Common myeloid progenitor, CD34-positive (primary cell): Measurements from ENCODE around the gene MYO16.

Experiments
- CTCF ChIA-PET: fragments of 350-600 bp; sonication (Branson Sonifier 250); formaldehyde crosslinking; loops from one replicate; lab custom pipeline; 2021; ENCODE audit warnings: antibody characterized with exemption; lab: Charles Lee
- POLR2A ChIA-PET: fragments of 350-600 bp; sonication (Branson Sonifier 250); formaldehyde crosslinking; loops from one replicate; lab custom pipeline; 2021; ENCODE audit warnings: antibody characterized with exemption; lab: Charles Lee
- DNase-seq, 3 donors: peaks; one replicate each; pipeline versions ENCODE4 v3.0.0 to v3.0.0-alpha.2; 2013
- H3K27ac ChIP-seq, 2 experiments: 1 replicate in 1 of 2; 2 replicates in 1 of 2; pipeline ENCODE4 v1.7.0; 2013; ENCODE audit warnings: inconsistent platforms in 2 of 2, low read length in 2 of 2, mild to moderate bottlenecking in 2 of 2, low read depth in 1 of 2, moderate library complexity in 1 of 2; ENCODE audit not compliant: severe bottlenecking in 2 of 2, insufficient read depth in 1 of 2, poor library complexity in 1 of 2
- H3K27me3 ChIP-seq, 5 experiments: replicated peaks in 2 of 5; 1 replicate in 3 of 5; 2 replicates in 2 of 5; pipeline versions ENCODE4 v1.6.1 to v1.7.0; 2013; ENCODE audit warnings: low read length in 4 of 5, mild to moderate bottlenecking in 2 of 5, moderate library complexity in 2 of 5, inconsistent platforms in 1 of 5; ENCODE audit not compliant: insufficient read depth in 5 of 5, control insufficient read depth in 4 of 5
- H3K36me3 ChIP-seq, 4 experiments: 1 replicate in 2 of 4; 2 replicates in 2 of 4; pipeline versions ENCODE4 v1.6.1 to v1.7.0; 2013; ENCODE audit warnings: low read length in 3 of 4, control low read depth in 1 of 4, mild to moderate bottlenecking in 1 of 4; ENCODE audit not compliant: control insufficient read depth in 4 of 4, insufficient read depth in 4 of 4
- H3K4me1 ChIP-seq, 4 experiments: 1 replicate in 3 of 4; 2 replicates in 1 of 4; pipeline versions ENCODE4 v1.6.1 to v1.7.1; 2013; ENCODE audit warnings: low read length in 3 of 4, mild to moderate bottlenecking in 3 of 4, control low read depth in 1 of 4, inconsistent platforms in 1 of 4, moderate library complexity in 1 of 4; ENCODE audit not compliant: control insufficient read depth in 4 of 4, insufficient read depth in 4 of 4; ENCODE audit errors: control extremely low read depth in 1 of 4
- H3K4me3 ChIP-seq, 7 experiments: 1 replicate in 4 of 7; 2 replicates in 3 of 7; pipeline versions ENCODE4 v1.5.1 to v1.7.0; 2013; ENCODE audit warnings: mild to moderate bottlenecking in 7 of 7, low read length in 6 of 7, moderate library complexity in 6 of 7, inconsistent platforms in 2 of 7, low read depth in 2 of 7, control low read depth in 1 of 7; ENCODE audit not compliant: insufficient read depth in 4 of 7, control insufficient read depth in 1 of 7; ENCODE audit errors: extremely low read depth in 1 of 7
- H3K9me3 ChIP-seq, 5 experiments: 1 replicate in 4 of 5; 2 replicates in 1 of 5; pipeline versions ENCODE4 v1.6.1 to v1.7.1; 2013; ENCODE audit warnings: low read length in 4 of 5, mild to moderate bottlenecking in 2 of 5, inconsistent platforms in 1 of 5, low read depth in 1 of 5, moderate library complexity in 1 of 5; ENCODE audit not compliant: control insufficient read depth in 4 of 5, insufficient read depth in 2 of 5; ENCODE audit errors: control extremely low read depth in 1 of 5
- WGBS: methylation state at CpG from one replicate; pipeline ENCODE4 v1.1.5; 2013; ENCODE audit not compliant: insufficient coverage; 5-methylcytosine and 5-hydroxymethylcytosine counted together

The MYO16 gene

GRCh38 chr13:108657519-108657918, 28.1 kb downstream of the MYO16 start:
- Histone ChIP-seq H3K27me3 (no peaks in the 10 kb centered on the region), H3K4me1 (no peaks in the 10 kb centered on the region), H3K36me3 (no peaks in the 10 kb centered on the region), H3K9me3 (peaks cover 0 to 4% (median 0%) of the 10 kb centered on the region in 5 experiments), H3K4me3 (no peak overlapping the region), H3K27ac (no peak overlapping the region)
- no CpG with 5 or more reads among the region's 1 CpG for WGBS
- peak in 1 of 3 donors; percentile 4 for DNase-seq
- ChIA-PET CTCF (no interaction called here), POLR2A (no interaction called here)

GRCh38 chr13:108662528-108662927, 33.1 kb downstream of the MYO16 start:
- H3K9me3 ChIP-seq = peaks cover 0 to 1% (median 0%) of the 10 kb centered on the region in 5 experiments
- no peak for DNase-seq
- ChIA-PET POLR2A (no interaction called here), CTCF (no interaction called here)
- no peak overlapping the region for H3K4me3 ChIP-seq
- H3K27ac ChIP-seq = no peak overlapping the region
- no peaks in the 10 kb centered on the region for H3K36me3 ChIP-seq
- no peaks in the 10 kb centered on the region for H3K4me1 ChIP-seq
- 100% methylated on average over 4 of the region's 5 CpGs for WGBS
- no peaks in the 10 kb centered on the region for H3K27me3 ChIP-seq

- H3K4me1 ChIP-seq = no peaks in the 10 kb centered on the region
- H3K27ac ChIP-seq = no peak overlapping the region
- CTCF ChIA-PET = no interaction called here
- H3K4me3 ChIP-seq = no peak overlapping the region
- peaks cover 0 to 10% (median 3%) of the 10 kb centered on the region in 5 experiments for H3K9me3 ChIP-seq
- H3K27me3 ChIP-seq = no peaks in the 10 kb centered on the region
- DNase-seq = no peak
- no peaks in the 10 kb centered on the region for H3K36me3 ChIP-seq
- WGBS = no CpG with 5 or more reads among the region's 3 CpGs
- POLR2A ChIA-PET = no interaction called here
These were observed 34.3 kb downstream of the MYO16 start for GRCh38 chr13:108663710-108664109.

- no peak for DNase-seq
- Histone ChIP-seq H3K36me3 (no peaks in the 10 kb centered on the region), H3K27ac (no peak overlapping the region), H3K9me3 (peaks cover 0 to 17% (median 5%) of the 10 kb centered on the region in 5 experiments), H3K27me3 (no peaks in the 10 kb centered on the region), H3K4me3 (no peak overlapping the region), H3K4me1 (no peaks in the 10 kb centered on the region)
- CTCF ChIA-PET = no interaction called here
- POLR2A ChIA-PET = no interaction called here
- WGBS = no CpG with 5 or more reads among the region's 1 CpG
These were observed 37.8 kb downstream of the MYO16 start for GRCh38 chr13:108667205-108667604.

DNA sequence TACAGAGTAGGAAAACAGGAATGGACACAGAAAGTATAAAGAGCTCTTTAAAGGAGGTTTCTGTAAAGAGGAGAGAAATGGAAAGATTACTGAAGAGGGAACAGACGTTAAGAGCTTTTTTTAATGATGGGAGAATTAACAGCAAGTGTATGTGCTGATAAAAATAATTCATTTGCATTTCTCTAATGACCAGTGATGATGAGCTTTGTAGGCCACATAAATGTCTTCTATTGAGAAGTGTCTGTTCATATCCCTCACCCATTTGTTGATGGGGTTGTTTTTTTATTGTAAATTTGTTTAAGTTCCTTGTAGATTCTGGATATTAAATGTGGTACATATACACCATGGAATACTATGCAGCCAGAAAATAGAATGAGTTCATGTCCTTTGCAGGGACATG, 40.0 kb downstream of the MYO16 start:
- CTCF ChIA-PET = no interaction called here
- peaks cover 0 to 17% (median 5%) of the 10 kb centered on the region in 5 experiments for H3K9me3 ChIP-seq
- H3K4me3 ChIP-seq = no peak overlapping the region
- DNase-seq = peak in 2 of 3 donors; percentile 2 to 60
- no peak overlapping the region for H3K27ac ChIP-seq
- WGBS = 45% methylated on average over 1 of the region's 1 CpG
- H3K4me1 ChIP-seq = no peaks in the 10 kb centered on the region
- H3K27me3 ChIP-seq = no peaks in the 10 kb centered on the region
- no peaks in the 10 kb centered on the region for H3K36me3 ChIP-seq
- POLR2A ChIA-PET = no interaction called here

DNA sequence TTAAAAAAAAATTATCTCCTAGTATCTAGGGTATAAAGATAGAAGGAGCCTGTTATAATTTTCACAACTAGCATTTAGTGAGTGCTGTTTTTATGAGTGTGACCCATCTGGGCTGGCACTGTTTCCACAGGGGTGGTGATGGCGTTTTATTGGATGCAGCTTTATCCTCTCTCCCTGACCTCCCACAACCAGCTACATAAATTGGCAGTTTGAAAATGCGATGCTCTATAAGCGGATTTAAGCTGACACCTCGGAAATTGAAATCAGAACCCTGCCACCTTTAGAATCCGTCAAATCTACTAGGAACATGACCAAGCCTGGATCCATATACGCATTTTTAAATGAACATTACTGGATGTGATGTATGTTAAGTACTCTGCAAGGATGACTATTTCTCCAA, 44.9 kb downstream of the MYO16 start:
- CTCF ChIA-PET = no interaction called here
- POLR2A ChIA-PET = no interaction called here
- WGBS = 100% methylated on average over 3 of the region's 6 CpGs

DNA sequence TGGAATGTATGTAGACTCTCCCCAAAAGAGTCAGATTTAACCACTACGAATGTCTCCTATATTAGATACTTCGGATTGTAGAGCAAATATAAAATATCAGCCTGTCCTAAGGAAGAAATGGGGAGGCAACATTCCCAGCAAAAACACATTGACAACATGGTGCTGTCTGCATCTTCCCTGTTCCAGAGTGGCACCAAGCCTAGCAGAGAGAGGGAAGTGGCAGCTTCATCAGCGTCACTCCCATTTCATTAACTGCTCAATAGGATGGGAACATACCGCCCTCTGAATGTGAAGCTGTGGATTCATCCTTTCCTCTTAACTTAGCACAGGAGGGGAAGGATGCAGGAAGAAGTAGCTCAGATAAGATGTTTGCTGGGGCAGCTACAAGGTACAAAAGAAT, 45.4 kb downstream of the MYO16 start:
- ChIA-PET POLR2A (no interaction called here), CTCF (no interaction called here)
- no peak for DNase-seq
- Histone ChIP-seq H3K36me3 (no peaks in the 10 kb centered on the region), H3K4me3 (no peak overlapping the region), H3K27ac (no peak overlapping the region), H3K4me1 (no peaks in the 10 kb centered on the region), H3K9me3 (peaks cover 0 to 2% (median 0%) of the 10 kb centered on the region in 5 experiments), H3K27me3 (no peaks in the 10 kb centered on the region)
- 100% methylated on average over 1 of the region's 4 CpGs for WGBS

More for the DNA sequence above, 44.9 kb downstream of the MYO16 start:
- DNase-seq = no peak
- Histone ChIP-seq H3K27ac (no peak overlapping the region), H3K4me3 (no peak overlapping the region), H3K4me1 (no peaks in the 10 kb centered on the region), H3K9me3 (peaks cover 0 to 2% (median 0%) of the 10 kb centered on the region in 5 experiments), H3K36me3 (no peaks in the 10 kb centered on the region), H3K27me3 (no peaks in the 10 kb centered on the region)
